Middle frontal gyrus (tissue), 1 donor: Measurements from ENCODE around the gene DDX39A.
"Not testable (repeated sequence)": the region's sequence is repeated elsewhere in the genome, so short reads cannot be mapped to it uniquely, and the experiment has no call there.

ENCODE experiments used
- DNase-seq: peaks from one replicate; pipeline ENCODE4 v3.0.0-alpha.2; 2015; ENCODE audit warnings: low spot score; ENCODE audit errors: extremely low spot score

DDX39A gene

DNA sequence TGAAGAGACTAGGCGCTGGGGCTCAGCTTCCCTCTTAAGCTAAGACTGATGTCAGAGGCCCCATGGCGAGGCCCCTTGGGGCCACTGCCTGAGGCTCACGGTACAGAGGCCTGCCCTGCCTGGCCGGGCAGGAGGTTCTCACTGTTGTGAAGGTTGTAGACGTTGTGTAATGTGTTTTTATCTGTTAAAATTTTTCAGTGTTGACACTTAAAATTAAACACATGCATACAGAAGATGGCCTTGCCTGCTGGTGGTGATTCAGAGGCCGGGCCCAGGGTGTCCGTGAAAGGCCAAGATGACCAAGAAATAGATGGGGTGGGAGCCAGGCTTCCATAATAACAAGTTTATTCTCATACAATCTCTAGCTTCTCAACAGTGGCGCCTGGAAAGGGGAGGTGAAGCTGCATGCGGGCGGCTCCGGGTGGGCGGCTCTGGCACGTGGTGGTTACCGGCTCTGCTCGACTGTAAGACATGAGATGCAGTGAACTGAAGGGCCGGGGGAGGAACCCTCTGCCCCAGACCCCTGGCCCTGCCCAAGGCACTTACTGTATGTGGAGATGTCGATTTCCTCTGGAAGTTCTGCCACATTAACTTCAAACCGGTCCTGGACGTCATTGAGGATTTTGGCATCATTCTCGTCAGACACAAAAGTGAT, 10.5 kb downstream of the DDX39A start:
- DNase-seq = no peak

DNA sequence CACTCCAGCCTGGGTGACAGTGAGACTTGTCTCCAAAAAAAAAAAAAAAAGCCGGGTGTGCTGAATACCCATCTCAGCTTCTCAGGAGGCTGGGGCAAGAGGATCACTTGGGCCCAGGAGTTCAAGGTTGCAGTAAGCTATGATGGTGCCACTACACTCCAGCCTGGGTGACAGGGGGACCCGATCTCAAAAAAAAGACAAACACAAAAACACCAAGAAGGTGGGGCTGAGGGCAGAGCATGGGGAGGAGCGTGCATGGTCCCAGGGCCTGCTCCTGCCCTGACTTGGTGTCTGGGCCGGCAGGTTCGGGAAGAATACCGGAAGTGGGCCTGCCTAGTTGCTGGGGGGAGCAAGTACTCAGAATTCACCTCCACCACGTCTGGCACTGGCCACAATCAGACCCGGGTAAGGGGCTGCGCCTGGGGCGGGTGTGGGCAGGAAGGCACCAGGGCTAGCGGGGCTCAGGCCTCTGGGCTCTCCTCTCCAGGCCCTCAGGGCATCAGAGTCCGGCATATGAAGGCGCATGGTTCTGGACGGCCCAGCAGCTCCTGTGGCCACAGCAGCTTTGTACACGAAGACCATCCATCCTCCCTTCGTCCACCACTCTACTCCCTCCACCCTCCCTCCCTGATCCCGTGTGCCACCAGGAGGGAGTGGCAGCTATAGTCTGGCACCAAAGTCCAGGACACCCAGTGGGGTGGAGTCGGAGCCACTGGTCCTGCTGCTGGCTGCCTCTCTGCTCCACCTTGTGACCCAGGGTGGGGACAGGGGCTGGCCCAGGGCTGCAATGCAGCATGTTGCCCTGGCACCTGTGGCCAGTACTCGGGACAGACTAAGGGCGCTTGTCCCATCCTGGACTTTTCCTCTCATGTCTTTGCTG, 11.3 kb downstream of the DDX39A start:
- DNase-seq = no peak

DNA sequence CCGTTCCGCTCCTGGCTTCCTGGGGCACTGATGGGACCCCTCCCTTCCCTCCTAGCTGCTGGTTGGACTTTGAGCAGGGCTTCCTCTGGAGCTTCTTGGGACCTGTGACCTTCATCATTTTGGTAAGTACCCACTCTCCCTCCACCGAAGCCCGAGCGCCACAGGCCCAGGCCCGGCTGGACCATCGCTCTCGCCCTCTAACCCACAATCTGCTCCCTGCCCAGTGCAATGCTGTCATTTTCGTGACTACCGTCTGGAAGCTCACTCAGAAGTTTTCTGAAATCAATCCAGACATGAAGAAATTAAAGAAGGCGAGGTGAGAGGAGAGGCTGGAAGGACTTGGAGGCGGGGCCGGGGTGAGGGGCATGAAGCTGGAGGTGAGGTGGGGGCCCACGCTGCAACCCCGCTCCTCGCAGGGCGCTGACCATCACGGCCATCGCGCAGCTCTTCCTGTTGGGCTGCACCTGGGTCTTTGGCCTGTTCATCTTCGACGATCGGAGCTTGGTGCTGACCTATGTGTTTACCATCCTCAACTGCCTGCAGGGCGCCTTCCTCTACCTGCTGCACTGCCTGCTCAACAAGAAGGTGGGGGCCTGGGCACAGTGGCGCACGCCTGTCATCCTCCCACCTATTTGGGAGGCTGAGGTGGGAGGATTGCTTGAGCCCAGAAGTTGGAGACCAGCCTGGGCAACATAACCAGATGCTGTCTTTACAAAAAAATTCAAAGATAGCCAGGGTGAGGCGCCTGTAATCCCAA, 12.3 kb downstream of the DDX39A start:
- DNase-seq = no peak

DNA sequence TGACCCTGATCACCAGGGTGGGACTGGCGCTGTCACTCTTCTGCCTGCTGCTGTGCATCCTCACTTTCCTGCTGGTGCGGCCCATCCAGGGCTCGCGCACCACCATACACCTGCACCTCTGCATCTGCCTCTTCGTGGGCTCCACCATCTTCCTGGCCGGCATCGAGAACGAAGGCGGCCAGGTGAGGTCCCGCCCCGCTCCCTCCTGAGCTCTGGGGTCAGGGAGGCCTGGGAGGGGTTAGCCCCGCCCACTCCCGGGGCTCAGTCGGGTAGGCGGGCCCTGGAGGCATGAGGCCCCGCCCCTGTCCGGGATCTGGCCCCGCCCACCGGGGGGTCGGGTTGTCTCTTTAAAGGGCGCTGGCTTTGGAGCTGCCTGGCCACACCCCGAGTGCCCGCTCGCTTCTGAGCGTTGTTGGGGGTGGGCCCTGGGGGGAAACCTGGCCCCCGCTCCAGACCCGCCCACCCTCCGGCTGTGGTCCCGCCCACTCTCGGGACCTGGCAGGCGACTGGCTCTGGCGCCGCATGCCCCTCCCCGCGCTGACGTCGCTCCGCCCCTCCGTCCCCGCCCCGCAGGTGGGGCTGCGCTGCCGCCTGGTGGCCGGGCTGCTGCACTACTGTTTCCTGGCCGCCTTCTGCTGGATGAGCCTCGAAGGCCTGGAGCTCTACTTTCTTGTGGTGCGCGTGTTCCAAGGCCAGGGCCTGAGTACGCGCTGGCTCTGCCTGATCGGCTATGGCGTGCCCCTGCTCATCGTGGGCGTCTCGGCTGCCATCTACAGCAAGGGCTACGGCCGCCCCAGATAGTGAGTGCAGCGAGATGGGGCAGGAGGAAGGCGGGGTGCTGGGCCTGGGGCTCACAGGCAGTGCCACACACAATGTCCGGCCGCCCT, 13.1 kb downstream of the DDX39A start:
- peak; percentile 78 for DNase-seq

DNA sequence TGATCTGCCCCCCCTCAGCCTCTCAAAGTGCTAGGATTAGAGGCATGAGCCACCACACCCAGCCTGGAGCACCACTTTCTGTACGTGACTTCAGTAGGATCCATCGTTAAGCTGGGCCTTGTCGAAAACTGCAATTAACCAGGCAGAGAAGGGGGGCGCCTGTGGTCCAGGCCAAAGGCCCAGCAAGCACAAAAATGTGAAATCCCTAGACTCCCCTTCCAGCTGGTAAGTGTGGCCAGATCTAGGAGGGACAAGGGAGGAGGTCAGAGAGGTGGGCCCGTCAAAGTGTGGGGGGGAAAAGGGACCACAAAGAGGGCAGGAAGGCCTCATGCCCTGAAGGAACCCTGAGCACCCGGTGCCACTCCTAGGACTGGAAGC, 13.8 kb downstream of the DDX39A start:
- no peak for DNase-seq

DNA sequence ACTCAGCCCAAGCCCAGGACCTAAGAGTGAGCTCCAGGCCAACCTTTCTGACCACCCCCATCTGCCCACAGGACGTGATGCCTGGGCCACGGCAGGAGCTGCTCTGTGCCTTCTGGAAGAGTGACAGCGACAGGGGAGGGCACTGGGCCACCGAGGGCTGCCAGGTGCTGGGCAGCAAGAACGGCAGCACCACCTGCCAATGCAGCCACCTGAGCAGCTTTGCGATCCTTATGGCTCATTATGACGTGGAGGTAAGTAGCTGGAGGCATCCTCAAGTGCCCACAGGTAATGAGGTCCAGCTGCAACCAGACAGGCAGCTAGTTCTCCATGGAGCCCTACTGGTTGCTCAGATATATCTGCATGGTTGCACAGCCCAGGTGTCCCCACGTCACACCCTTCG, 14.8 kb downstream of the DDX39A start:
- no peak for DNase-seq

DNA sequence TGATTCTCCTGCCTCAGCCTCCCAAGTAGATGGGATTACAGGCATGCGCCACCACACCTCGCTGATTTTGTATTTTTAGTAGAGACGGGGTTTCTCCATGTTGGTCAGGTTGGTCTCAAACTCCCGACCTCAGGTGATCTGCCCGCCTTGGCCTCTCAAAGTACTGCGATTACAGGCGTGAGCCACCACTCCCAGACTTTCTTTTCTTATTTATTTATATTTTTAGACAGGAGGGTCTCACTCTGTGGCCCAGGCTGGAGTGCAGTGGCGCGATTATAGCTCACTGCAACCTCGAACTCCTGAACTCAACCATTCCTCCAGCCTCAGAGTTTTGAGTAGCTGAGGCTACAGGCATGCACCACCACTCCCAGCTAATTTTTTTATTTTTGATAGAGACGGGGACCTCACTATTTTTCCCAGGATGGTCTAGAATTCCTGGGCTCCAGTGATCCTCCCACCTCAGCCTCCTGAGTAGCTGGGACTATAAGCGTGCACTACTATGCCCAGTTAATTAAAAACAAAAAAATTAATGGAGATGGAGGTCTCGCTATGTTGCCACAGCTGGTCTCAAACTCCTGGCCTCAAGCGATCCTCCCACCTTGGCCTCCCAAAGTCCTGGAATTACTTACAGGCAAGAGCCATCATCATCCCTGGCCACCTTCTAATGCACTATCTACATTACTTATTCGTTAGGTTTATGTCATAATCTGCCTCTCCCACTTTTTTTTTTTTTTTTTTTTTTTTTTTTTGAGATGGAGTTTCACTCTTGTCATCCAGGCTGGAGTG, 15.8 kb downstream of the DDX39A start:
- DNase-seq = not testable (repeated sequence)

DNA sequence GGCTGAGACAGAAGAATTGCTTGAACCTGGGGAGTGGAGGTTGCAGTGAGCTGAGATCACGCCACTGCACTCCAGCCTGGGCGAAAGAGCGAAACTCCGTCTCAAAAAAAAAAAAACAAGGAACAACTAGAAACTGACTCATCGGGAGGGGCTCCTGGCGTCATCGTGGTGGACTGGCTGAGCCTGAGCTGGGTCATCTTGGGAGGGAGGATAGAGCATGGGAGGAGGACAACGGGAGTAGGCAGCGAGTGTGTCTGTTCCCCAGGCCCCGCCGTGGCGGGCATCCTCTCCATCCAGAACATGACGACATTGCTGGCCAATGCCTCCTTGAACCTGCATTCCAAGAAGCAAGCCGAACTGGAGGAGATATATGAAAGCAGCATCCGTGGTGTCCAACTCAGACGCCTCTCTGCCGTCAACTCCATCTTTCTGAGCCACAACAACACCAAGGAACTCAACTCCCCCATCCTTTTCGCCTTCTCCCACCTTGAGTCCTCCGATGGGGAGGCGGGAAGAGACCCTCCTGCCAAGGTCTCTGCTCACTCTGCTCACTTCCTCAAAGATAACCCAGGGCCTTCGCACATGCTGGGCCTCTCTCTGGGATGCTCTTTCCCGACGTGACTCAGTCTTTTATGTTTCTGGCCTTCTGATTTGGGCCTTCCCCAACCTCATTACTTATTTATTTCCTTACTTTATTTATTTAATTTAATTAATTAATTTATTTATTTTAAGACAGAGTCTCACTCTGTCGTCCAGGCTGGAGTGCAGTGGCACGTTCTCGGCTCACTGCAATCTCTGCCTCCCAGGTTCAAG, 16.6 kb downstream of the DDX39A start:
- DNase-seq = no peak

DNA sequence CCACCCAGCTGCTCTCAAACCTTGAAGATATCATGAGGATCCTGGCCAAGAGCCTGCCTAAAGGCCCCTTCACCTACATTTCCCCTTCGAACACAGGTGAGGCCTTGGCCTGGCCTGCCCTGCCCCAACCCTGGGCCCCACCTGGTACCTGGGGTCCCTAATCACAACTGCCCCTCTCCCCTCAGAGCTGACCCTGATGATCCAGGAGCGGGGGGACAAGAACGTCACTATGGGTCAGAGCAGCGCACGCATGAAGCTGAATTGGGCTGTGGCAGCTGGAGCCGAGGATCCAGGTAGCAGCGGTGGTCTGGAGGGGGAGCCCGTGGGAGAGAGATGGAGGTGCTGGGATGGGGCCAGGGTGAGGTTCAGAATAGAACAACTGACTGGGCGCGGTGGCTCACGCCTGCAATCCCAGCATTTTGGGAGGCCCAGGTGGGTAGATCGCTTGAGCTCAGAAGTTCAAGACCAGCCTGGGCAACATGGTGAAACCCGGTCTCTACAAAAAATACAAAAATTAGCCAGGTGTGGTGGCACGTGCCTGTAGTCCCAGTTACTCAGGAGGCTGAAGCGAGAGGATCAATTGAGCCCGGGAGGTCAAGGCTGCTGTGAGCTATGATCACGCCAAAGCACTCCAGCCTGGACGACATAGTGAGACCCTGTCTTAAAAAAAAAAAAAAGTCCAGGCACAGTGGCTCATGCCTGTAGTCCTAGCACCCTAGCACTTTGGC, 17.5 kb downstream of the DDX39A start:
- DNase-seq = no peak

DNA sequence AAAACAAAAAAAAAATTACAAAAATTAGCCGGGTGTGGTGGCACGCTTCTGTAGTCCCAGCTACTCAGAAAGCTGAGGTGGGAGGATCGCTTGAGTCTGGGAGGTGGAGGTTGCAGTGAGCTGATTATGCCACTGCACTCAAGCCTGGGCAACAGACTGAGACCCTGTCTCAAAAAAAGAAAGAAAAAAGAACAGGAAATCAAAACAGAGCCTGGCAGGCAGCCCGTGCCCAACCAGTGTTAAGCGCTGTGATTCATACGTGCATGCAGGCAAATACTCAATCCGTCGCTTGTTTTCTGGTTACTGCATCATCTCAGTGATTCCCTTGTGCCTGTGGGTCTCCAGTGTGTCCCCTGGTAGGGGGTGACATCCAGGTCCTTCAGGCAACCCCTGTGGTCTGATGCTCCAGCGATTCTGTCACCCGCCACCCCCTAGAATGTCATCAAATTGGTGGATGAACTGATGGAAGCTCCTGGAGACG, 18.1 kb downstream of the DDX39A start:
- DNase-seq = no peak

DNA sequence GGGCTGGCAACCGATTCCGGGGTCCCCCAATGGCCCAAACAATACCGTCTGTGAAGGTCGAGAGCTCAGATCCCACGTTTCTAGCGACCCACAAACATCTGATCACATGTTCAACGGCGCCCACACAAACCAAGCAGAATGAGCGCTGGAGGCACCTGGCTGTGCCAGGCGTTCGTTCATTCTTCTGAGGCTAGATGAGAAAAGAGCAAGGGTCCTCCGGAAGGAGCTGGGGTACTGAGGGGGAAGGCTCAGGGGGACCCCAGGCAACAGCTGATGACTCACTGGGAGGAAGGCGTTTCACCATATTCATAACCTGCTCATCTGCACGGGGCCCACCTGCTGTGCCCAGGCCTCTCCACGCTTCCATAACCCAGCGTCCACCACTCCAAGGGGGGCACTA, 22.0 kb downstream of the DDX39A start:
- DNase-seq = not testable (repeated sequence)

DNA sequence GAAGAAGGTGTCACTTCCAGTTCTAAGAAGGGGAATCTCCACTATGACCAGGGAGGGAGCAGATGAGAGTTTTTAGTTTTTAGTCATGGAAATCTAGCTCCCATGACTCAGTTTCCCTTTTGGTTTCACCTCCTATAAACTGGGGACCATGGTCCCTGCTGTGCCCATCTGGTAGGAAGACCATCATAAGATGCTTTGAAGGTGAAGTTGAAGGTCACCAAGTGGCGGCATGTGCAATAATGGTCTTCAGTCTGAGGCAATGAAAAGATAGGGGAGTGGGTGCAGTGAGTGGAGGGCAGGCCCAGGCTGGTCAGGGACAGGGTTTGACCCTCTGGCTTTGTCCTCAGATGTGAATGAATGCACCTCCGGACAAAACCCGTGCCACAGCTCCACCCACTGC, 22.4 kb downstream of the DDX39A start:
- not testable (repeated sequence) for DNase-seq

DNA sequence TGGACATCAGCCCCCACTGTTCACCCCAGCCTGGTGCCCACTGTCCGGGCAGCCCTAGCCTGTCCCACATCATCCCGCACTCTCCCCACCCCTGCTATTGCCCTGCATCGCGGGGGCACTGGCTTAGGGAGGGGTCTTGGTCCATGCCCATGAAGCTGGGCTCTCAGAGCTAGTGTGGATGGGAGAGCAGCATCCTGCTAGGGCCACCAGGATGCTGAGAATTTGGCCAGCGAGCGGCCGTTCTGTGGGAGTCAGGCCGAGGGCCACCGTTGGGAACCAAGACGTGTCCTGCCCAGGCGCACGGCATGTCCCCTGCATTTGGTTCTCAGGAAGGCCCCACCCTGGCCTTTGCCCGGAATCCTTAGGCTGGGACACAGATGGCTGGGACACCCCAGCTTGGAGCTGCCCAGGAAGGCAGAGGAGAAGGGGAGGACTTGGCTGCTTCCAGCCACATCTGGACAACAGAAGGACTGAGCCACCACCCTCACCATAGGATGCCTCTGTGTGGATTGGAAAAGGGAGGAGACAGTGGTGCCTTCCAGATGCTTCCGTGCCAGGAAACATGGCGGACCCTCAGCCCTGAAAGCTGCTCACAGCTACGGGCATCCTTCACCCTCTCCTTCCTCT, 23.3 kb downstream of the DDX39A start:
- DNase-seq = no peak

DNA sequence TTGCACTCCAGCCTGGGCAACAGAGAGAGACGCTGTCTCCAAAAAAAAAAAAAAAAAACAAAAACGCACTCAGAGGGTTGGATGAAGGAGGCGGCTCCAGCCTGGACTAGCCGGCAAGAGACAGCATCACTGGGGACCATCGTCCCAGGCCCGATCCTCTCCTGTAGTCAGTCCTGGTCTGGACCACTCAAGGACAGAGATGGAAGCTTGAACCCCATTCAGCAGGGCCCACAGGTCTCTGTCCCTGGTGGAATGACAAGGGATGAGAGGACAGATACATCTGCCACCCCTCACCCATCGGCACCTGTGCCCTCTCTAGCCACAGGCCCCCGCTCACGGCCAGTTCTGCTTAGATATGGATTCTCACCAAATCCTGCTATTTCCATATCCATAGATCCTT, 23.9 kb downstream of the DDX39A start:
- DNase-seq = no peak

DNA sequence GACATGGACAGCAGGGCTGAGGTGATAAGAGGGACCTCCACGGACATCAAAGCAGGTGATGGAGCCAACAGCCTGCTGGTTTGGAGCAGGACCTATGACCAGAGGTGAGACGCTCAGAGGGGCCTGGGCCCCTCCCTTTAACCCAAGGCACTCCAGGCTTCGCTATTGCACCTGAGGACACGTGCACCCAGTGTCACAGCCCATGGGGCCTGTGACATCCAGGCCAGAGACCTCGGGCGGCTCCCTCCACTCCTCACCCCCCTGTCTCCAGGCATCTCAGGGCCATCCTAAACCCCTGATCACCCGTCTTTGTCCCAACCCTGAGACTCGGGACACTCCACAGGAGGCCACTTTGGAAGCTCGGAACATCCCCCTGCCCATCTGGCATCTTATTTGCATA, 25.0 kb downstream of the DDX39A start:
- DNase-seq = no peak

DNA sequence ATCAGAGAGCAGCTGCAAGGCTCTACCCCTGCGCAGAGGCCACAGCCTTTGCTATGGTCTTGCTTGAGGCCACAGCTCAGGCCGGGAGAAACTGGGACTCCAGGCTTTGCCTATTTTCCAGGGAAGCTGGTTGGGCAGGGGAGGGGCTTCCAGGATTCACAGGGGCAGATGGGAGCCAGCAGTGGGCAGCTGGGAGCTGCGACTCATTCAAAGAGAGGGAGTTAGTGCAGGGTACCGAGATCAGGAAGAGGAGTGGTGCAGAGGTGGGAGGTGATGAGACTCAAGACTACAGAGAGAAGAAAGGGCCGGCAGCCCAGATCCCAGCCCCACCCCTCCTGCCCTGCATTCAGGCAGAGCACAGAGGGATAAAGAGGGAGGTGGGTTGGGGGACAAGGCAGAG, 25.8 kb downstream of the DDX39A start:
- no peak for DNase-seq

DNA sequence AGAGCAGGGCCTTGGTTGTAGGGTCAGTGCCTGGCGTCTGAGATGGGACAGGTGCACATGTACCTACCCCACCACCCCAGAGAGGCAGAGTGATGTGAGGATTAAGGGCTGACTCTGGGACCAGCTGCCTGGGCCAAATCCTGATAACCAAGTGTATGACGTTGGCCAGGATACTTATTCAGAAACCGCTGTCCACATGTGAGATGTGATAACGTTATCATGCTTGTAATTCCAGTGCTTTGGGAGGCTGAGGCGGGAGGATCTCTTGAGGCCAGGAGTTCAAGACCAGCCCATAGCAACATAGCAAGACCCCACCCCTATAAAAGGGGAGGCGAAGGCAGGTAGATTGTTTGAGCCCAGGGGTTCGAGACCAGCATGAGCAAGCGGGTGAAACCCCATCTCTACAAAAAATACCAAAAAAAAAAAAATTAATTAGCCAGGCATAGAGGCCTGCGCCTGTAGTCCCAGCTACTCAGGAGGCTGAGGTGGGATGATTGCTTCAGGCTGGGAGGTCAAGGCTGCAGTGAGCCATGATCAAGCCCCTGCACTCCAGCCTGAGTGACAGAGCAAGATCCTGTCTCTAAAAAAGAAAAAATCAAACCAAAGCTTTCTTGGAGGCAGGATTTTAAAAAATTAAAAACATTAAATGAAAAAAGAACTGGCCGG, 27.9 kb downstream of the DDX39A start:
- DNase-seq = no peak

DNA sequence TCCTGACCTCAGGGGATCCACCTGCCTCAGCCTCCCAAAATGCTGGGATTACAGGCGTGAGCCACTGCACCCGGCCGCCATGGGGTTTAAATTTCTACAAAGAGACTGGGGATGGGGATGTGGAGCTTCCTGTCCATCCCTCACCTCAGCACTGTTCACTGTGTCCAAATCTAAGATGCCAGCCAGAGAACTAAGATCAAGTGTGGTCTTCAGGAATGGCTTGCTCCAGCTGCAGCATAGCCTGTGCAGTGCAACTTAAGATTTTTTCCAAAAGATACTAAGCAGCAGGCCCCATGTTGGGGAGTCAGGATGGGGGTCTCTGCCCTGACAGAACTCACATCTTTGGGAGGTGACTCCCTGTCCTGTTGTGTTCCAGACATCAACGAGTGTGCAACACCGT, 28.6 kb downstream of the DDX39A start:
- no peak for DNase-seq
